GM20431 (cell line): ENCODE results near the gene PROX2.

Experiments used
- in situ Hi-C: fragments of 300-500 bp; cut with MseI, MboI; formaldehyde crosslinking; loops from one replicate; pipeline ENCODE4 v1.15.0; 2020; ENCODE audit warnings: low sequenced_read_pairs; ENCODE audit not compliant: unreplicated experiment

Gene PROX2

DNA sequence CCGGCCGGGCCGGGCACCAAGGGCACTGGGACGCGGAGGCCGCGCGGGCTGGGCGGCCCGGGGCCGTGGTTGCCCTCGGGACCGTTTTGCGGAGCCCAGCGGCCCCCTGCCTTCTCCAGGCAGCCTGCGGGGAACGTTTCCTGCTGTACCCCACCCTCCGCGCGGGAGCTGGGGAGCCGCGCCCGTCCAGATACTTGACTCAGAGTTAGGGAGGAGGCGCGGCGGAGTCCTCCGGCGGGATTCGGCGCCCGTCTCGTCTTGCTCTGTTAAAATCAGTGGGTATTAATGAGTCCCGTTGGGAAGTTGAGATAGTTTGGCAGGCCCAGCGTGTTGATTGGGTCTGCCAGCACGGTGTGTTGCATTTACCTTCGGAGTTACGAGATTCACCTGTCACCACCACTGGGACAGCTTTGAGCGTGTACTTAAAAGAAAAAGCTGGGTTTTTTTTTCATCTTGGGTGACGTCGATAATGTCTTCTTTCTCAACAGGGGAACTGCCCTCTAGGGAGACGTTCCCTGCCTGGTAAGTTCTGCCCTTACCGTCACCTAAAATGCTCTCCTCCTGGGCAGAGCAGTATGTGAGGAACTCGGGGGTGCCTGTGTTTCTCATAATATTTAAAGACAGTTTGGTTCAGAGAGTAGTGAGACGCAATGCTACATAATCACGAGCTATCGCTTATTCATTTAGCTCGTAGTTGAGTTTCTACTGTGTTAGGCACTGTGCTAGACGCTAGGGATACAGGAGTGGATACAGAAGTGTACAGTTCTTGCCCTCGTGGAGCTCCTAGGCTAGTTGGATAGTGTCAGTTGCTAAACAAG, 6.4 kb upstream of the PROX2 start:
- in situ Hi-C loops: no loop called here

DNA sequence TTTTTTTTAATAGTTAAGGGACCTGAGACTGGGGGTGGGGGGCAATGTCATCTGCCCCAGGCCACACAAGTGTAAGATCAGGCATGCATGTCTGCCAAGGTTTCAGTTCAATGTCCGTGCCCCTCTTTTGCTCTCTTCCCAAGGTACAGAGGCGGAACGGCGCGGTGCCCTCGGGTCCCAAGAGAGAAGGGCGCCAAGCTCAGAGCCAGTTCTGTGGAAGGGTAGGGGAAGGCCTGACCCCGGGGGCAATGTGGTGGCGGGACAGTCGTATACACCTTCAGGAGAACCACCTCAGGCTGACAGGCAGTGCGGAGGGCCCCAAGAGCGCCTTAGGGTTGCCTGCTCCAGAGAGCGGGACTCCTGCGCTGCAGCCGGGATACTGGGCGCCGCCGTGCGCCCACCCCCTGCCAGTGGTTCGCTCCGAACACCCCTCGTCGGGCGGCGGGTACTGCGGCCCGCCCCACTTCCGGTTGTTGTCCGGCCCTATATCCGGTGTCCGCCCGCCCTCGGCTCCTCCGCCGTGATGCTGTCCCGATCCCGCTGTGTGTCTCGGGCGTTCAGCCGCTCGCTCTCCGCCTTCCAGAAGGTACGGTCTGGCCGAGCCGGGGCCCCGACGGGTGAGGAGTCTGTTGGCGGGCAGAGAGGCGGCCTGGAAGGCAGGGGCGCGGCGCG, 5.6 kb upstream of the PROX2 start, which contains the start of gene DLST:
Gene DLST, plus strand, starts transcription at position 486 of the 672 bp plus-strand sequence. Its CDS starts 38 bp downstream, at position 524.
- in situ Hi-C loops: no loop called here

DNA sequence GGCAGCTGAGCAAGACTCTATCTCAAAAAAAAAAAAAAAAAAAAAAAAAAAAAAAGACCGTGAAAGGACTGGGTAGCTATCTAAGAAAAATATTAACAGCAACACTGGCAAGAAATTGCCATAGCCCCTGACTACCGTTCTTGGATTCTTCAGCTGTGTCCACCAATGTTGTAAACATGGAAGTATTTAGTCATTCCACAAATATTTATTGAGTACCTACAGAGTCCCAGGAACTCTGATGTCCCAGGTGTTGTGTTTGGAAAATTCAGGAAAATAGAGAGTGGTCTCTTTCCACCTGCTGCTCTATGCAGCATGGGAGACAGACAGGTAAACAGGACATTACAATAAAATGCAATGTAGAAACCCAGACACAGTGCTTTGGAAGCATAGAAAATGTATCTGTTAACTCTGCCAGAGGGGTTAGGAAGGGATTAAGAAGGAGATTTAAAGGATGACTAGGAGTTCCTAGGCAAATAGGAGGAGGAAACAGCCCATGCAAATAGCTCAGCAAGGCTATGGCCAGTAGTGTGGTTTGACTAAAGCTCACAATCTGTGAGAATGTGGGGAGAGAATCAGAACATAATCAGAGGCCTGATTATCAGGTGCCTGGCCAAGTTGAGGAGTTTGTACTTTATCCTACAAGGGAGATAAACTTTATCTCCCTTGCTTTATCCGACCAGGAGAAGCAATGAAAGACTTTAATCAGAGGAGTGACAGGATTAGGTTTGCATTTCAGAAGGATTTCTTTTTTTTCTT, 3.7 kb upstream of the PROX2 start:
- in situ Hi-C loops: no loop called here

DNA sequence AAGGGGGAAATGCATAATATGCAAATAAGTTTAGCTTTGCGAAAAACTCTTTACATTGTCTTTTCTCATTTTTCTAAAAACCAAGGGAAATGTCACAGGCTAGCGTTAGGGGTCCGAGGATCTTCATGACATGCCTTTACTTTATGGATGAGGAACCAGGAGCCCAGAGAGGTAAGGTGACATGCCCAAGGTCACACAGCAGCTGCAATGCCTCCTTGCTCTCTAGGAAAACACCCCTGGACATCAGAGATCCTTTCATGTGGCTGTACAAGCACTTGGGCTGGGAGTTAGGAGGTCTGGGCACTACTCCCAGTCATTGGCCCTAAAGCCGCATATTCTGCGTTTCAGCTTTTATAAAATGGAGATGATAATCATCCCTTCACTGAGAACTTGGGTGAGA, 741 bp downstream of the PROX2 start:
- in situ Hi-C loops: no loop called here

DNA sequence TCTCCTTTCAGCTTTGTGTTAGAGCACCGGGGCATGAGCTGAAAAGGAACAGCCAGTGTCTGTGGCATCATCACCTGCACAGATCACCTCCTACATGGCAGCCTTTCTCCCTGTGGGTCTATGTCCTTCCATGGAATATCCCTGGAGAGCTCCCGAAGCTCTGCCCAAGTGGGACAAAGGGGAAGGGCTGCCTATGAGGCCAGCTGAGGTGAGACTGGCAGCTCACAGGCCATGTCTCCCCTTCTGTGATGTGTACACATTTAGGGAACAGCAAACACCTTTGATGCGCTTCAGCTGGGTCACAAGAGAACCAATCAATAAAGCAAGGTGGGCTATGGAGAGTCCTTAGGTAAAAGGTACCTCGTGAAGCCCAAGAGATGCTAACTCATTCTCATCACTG, 4.1 kb downstream of the PROX2 start:
- in situ Hi-C loops: no loop called here

DNA sequence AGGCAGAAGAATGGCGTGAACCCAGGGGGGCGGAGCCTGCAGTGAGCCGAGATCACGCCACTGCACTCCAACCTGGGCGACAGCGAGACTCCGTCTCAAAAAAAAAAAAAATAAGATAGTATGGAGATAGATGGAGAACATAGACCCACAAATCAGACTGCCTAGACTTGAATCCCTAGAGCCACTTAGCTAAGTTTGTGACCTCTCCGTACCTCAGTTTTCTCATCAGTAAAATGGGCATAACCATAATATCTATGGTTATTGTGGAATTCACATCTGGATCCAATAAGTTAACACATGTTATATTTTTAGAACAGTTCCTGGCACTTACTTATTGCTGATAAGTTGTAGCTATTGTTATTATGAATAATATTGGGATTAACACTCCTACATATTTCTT, 7.2 kb downstream of the PROX2 start:
- in situ Hi-C loops: no loop called here

DNA sequence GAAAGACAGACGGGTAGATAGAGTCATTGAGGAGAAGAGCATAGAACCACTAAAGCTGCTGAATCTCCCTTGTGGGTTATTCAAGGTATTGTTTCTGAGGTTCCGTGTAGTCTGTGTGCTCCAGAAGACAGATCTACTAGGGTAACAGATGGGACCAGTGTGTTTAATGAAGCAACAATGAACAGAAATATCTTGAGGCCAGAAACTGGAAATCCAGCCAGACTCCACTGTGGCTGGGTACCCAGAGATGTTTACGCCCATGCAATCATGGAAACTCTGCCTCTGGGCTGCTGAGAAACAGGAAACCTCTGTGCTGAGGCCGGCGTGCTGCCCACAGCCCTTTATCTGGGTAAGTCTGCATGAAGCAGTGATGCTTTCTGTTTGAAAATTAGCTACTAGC, 8.3 kb downstream of the PROX2 start:
- in situ Hi-C loops: no loop called here

DNA sequence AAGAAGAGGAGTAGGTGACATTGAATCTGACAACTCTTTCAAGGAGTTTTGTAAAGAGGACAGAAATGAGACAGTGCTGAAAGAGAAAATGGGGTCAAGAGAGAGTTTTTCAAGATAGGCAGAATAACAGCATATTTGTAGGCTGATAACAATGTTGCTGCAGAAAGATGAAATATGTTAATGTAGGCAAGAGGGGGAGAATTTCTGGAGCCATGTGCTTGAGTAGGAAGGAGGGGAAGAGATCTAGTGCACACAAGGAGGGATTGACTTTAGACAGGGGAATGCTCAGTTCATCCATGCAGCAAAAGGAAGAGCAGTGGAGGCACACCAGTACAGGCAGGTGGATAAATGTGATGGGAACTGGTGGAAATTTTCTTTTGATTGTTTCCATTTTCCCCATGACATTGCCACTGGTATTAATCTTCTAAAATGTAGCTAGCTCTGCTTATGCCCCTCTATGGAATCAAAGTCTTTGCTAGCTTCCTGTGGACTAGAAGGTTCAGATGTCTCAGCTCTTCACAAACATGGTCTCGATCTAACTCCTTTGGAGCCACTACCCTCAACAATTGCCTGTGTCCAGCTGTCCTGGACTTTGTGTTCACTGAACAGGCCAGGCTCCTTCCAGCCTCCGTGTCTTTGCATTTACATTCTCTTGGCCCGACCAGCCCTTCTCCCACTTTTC, 9.1 kb downstream of the PROX2 start:
- in situ Hi-C loops: no loop called here

DNA sequence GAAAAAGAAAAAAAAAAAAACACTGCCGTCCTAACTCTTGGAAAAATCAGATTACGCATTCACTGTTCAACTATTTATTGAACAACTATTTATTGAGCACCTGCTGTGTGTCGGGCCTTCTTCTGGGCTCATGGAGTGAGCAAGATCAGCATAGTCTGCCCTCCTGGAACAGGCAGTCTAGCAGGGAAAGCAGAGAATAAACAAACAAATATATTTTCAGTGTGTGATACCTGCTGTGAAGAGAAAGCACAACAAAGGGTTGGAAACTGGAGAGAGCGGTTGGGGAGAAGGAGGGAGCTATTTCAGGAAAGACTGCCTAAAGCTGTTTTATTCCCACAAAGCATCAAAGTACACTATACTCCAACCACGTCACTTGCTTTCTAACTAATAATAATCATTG, 10.8 kb downstream of the PROX2 start:
- in situ Hi-C loops: no loop called here

DNA sequence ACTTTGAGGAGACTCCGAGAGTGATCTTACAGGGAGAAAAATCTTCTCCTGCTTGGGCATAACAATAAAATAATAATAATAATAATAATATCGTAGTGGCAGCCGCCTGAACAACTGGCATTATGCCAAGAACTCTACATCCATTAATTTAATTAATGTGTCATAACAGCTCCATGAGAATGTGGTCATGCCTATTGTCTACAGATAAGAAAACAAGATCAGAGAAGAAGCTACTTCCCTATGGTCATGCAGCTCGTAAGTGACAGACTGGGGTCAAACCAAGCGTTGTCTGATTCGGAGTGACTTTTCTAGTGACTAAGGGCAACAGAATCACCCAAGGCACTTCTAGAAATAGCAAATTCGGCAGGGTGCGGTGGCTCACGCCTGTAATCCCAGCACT, 11.7 kb downstream of the PROX2 start:
- in situ Hi-C loops: no loop called here

DNA sequence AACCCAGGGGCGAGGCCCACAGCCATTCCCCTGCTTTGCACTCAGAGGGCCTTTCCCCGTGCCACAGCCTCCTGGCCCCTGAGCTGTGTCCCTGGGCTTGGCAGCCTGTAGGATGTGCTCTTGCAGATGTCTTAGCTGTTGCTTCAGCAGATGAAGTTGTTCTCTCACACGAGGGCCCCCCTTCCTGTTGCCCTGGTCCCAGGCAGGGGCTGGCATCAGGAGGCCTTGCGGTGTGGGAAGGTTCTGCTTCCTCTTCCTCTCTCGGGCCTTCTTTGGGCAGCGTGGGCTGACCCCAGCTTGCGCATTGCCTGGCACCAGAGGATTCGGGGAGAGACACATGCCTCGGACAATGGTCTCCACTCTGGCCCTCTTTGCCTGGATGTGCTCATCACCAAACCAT, 12.7 kb downstream of the PROX2 start:
- in situ Hi-C loops: no loop called here

DNA sequence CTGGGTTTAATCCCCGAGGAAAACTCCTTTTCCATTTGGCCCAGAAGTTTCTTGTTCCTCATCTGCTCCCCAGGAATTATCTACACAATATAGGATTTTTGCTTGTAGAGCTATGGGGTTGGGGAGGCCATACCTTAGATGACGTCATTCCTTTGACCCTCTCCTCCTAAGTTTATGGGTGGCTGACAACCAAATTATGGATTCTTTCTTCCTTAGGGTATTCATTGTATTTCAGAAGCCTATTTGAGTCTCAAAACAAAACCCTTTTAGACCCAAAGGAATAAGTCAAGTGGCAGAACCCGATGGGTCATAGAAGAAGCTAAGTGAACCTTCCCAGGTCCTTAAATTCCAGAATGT, 14.2 kb downstream of the PROX2 start:
- in situ Hi-C loops: no loop called here

DNA sequence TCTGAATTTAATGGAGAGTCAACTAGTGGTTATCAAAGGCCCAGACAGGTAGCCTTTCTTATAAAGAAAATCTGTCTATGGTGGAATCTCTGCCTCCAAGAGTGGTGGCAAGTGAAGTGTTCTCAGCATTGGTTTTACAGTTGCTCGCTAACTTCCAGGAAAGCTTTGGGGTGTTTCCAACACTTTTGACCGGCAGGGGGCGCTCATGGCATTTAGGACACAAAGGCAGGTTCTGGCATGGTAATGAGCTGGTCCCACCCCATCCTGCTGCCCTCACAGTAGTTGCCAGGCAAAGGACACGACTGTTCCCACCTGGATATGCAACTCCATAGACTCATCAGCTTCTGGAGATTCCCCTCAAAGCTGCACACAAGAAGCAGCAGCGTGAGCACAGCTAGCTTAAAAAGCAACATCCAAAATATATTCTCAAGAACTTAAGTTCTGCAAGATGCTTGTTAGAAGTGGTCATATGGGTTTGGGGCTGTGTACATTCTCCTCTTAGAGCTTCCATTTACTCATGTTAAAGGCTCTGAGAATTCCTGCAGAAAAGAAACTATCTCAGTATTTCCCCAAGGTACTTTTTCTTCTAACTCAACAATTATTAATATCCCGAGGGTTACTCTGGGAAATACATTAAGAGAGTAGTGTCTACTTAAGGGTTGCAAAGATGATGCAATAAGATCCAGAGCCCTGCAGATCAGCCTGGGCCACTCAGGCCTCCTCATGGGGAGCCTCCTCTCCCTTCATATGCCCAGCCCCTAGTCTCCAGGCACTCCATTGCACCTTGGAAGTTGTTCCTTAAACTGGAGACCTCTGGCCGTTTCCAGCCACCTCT, 14.8 kb downstream of the PROX2 start:
- in situ Hi-C loops: no loop called here

DNA sequence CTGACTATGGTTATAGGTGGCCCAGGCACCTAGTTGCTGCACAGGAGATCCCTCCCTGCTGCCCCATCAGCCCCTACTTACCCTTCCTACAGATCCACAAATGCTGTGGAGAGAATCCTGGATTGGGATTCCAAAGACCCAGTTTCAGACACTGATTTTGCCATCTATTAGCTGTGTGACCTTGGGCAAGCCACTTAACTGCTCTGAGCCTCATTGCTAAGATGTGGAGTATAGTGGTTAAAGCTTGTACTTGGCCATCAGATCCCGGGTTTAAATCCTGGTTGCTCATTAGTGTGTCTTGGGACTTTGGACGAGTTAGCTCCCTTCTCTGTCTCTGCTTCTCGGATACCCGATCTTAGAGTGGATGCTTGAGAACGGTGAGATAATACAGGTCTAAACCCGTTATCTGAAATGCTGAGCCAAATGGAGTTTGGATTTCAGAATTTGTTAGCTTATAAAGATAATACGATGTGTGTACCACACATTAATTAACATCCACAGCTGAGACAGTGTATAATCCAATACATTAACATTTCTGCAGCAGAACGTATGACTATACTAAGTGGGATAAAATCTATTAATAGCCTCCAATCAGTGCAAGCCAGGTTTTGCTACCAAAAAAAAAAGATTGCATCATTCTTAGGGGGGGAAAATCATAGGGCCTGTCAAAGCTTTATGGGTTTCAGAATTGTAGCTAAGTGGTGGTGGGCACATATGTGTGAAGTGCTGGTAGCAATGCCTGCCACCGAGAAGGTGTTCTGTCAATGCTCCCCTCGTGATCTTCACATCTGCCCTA, 16.0 kb downstream of the PROX2 start:
- in situ Hi-C loops: no loop called here

DNA sequence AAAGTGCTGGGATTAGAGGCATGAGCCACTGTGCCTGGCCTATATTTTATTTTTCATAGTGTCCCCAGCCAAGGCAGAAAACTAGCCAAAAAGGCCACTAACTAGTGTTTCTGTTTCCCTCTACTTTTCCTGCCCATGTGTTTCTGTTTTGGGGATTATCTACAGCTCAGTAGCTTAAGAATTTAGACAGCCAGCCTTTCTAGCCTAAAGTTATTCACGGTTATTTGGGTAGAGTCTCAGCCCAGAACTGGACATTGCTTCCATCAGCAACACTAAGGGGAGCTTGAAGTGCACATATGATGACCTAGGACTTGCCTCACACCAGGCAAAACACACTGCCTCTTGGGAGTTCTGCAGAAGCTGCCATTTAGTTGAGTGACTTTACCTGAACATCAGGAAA, 17.9 kb downstream of the PROX2 start:
- in situ Hi-C loops: no loop called here

DNA sequence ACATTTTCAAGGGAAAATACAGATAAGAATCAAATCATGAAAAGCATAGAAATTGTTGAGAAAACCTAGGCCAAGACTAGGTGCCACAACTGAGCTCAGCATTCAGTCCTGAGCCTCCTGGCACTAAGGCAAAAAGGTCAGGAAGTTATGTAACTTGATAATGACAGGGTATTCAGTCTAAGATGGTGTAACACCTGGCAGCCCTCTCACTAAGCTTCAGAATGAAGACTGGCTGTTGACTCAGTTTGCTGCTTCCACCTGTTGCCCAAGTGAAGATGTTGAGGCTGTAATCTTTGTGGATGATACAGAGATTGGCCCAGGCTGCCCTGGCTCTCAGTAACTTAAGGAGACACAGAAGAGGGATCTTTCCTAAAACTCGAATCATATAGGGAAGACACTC, 19.6 kb downstream of the PROX2 start:
- in situ Hi-C loops: no loop called here

DNA sequence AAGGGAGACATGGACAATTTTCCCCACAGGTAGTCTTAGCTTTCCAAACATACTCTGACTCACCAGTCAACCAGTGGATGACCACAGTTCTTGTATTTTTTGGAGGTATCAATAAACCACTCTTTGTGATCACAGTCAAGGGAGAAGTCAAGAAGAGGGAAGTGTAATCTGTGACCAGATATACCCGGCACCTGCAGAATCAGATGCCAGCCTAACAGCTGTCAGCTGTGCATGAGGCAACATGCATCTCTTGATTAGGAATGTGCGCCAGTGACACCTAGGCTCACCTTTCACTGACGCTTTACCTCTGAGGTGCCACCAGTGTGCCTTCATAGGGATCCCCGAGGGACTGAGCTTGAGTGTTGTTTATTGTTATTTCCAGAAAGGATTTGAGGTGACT, 20.0 kb downstream of the PROX2 start:
- in situ Hi-C loops: no loop called here

DNA sequence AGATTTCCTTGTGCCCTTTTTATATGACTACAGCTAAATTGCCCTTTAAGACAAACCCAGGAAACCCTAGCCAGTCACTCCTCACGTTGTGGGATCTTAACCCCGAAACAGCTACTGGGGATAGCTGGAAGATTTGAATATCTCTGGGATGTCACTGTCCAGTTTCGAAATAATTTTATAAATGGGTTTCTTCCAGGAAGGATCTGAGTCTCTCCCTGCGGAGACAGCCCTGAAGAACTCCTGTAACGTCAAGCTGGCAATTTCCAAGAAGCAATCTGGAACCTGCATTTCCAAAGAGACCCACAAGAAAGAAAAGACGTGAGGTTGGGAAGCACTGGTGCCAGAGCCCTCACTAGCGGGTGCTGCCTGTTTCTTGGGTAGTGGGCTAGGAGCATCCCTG, 20.9 kb downstream of the PROX2 start:
- in situ Hi-C loops: no loop called here

DNA sequence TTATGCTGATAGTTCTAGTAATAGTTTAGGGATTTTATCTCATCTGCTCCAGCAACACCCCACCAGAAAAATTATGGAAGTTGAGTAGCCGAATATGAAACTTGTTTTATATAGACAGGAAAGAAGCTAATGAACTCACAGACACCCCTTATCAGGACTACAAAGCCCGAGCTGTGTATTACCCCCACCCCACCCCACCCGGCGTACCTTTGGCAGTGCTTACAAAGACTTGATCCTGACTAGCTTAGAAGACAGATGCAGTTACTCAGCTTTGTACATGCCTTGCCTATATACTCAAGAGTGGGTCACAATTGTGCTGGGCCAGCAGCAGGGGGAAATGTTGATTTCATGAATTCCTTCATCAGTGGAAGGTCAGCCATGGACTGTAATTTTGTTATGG, 22.4 kb downstream of the PROX2 start:
- in situ Hi-C loops: no loop called here
